ENCODE data around the gene TRPM2. TPM values are rescaled to one million over a fixed set of nuclear protein-coding genes. Genes with fewer than 3 reads are reported as not detected.
A peak's percentile ranks its signal among the peaks of the same experiment; 100 is the strongest.

TRPM2 gene
- total and polyA plus RNA-seq, 2 of the 13 experiments (the other 11 are each of a cell fraction or from before 2014, with no cell fraction given): 0.07 to 0.20 TPM

GRCh38 chr21:44485796-44486195 is 132.4 kb downstream of the TRPM2 start:
- Histone ChIP-seq H2AFZ (ENCODE audit: low read length) (no peak overlapping the region), H3K36me3 (replicated peaks in 1 of 2; ENCODE audit: control insufficient read depth in 1 of 2, insufficient read depth in 2 of 2, low read length in 2 of 2) (peaks cover 6 to 10% of the 10 kb centered on the region in 2 experiments; a peak in 2 of 5 replicates), H3K27me3 (ENCODE audit: control insufficient read depth in 1 of 2, insufficient read depth in 2 of 2, low read length in 2 of 2) (no peaks in the 10 kb centered on the region; a peak in 1 of 5 replicates), H3K9me3 (ENCODE audit: low read length) (no peaks in the 10 kb centered on the region), H3K79me2 (ENCODE audit: insufficient read depth, low read length) (peaks cover 49% of the 10 kb centered on the region), H3K4me2 (ENCODE audit: low read depth, low read length) (peak overlapping the region; percentile 70), H3K27ac (ENCODE audit: extremely low read length, insufficient read depth, low read length) (peak overlapping the region; percentile 37), H3K9ac (ENCODE audit: insufficient read depth, low read depth, low read length) (peak overlapping the region; percentile 36; the same call in 1 of the 2 replicates), H3K4me1 (ENCODE audit: insufficient read depth, low read length) (peaks cover 71% of the 10 kb centered on the region), H4K20me1 (ENCODE audit: insufficient read depth, low read length) (no peaks in the 10 kb centered on the region), H3K4me3 (replicated peaks in 1 of 3; ENCODE audit: insufficient read depth in 1 of 3, low read depth in 2 of 3, low read length in 3 of 3) (peak overlapping the region in 1 of 3 experiments; percentile 44; a peak in 2 of 6 replicates)
- POLR2A ChIA-PET: interaction anchor here (0.8 kb wide), 1 partner anchor 20 kb away, joined by 4 read pairs; no protein-coding TSS in a partner anchor
- intact Hi-C loops (cut with micrococcal nuclease; ENCODE audit: unreplicated experiment) (loop anchor here (10.0 kb wide), 1 partner anchor 181 kb away; the partner anchor contains the start of gene PFKL), in situ Hi-C loops (cut with HindIII; ENCODE audit: extremely low pct_ligation_motif_present, low pct_unique_long_range_greater_than_20kb) (no loop called here)
- 87% methylated on average over 9 of the region's 10 CpGs for WGBS (ENCODE audit: low lambda C conversion rate)
- FAIRE-seq: no peak
- no TSS peak for BruUV-seq (replicated peaks)
- CTCF ChIA-PET (ENCODE audit: low intra/inter-chr PET ratio, low total read pairs): no interaction called here
- DNase-seq (ENCODE audit: low spot score): no peak
- no peak for ATAC-seq
- TF ChIP-seq ZC3H13 (CRISPR knock-in tag; IDR thresholded peaks at IDR 0.05) (0 out of 2 replicates have a peak, but pooled peaks have one; percentile 1), ETV5 (CRISPR knock-in tag; IDR thresholded peaks at IDR 0.05; ENCODE audit: borderline replicate concordance) (no peak), ZNF773 (CRISPR knock-in tag; IDR thresholded peaks at IDR 0.05; ENCODE audit: borderline replicate concordance) (no peak), ZNF280D (CRISPR knock-in tag; IDR thresholded peaks at IDR 0.05) (no peak), ZNF687 (CRISPR knock-in tag; IDR thresholded peaks at IDR 0.05) (0 out of 2 replicates have a peak, but pooled peaks have one; percentile 39), THAP8 (CRISPR knock-in tag; IDR thresholded peaks at IDR 0.05; ENCODE audit: borderline replicate concordance) (no peak), UBTF (CRISPR knock-in tag; IDR thresholded peaks at IDR 0.05) (no peak), MAFF (IDR thresholded peaks at IDR 0.05; ENCODE audit: low read depth, low read length) (no peak), RBFOX2 (IDR thresholded peaks at IDR 0.05; ENCODE audit: low read depth, low read length) (peak; percentile 60; the same call in 1 of the 2 replicates), KDM3A (CRISPR knock-in tag; IDR thresholded peaks at IDR 0.05; ENCODE audit: low read depth) (no peak), ZNF577 (CRISPR knock-in tag; IDR thresholded peaks at IDR 0.05; ENCODE audit: borderline replicate concordance, low read depth) (no peak), ZNF431 (CRISPR knock-in tag; IDR thresholded peaks at IDR 0.05; ENCODE audit: borderline replicate concordance, low read depth) (no peak), ZNF703 (CRISPR knock-in tag; IDR thresholded peaks at IDR 0.05; ENCODE audit: borderline replicate concordance) (no peak)

All from HepG2 (cell line).